GM12878 (cell line): Measurements from ENCODE around the gene ZDHHC22. TPM values are rescaled to one million over a fixed set of nuclear protein-coding genes. Genes with fewer than 3 reads are reported as not detected.

Experiments used
- ATAC-seq: fragments of 200-7000 bp; cut with Tn5 transposase; 3 replicates; pipeline ENCODE4 v1.9.1; 2020; ENCODE audit warnings: mild to moderate bottlenecking, moderate library complexity
- BruUV-seq: library from RNA; stranded (reverse); fragments of 400-500 nt; replicated peaks from 2 replicates; lab custom pipeline; 2021; lab: Mats Ljungman, UMichigan
- CTCF ChIA-PET: fragments of 300-600 bp; sonication (Branson Sonifier 250); formaldehyde crosslinking; extraction: SDS; loops from one replicate; lab custom pipeline; 2021; ENCODE audit warnings: inconsistent platforms; lab: Yijun Ruan, JAX
- POLR2A ChIA-PET: fragments of 350-600 bp; formaldehyde crosslinking; extraction: SDS; loops from one replicate; lab custom pipeline; 2021; ENCODE audit warnings: inconsistent platforms; lab: Charles Lee
- RAD21 ChIA-PET: fragments of 300-600 bp; sonication (Branson Sonifier 250); formaldehyde crosslinking; loops from one replicate; lab custom pipeline; 2023; ENCODE audit warnings: antibody characterized with exemption; ENCODE audit not compliant: unreplicated experiment; lab: Charles Lee
- SMC1A ChIA-PET: fragments of 300-600 bp; sonication (Branson Sonifier 250); formaldehyde crosslinking; loops from one replicate; lab custom pipeline; 2023; ENCODE audit not compliant: unreplicated experiment, uncharacterized antibody; lab: Charles Lee
- DNase-seq: peaks from one replicate; pipeline ENCODE4 v3.0.0-alpha.2; 2011; ENCODE audit warnings: low read depth, low spot score
- FAIRE-seq: peaks from 3 replicates; lab custom pipeline; 2011; peaks lifted over from hg19 to GRCh38; lab: Jason Lieb, UNC
- H2AFZ ChIP-seq: 2 replicates; pipeline ENCODE4 v1.6.0; 2011; ENCODE audit warnings: low read depth, low read length, control low read depth; ENCODE audit not compliant: control insufficient read depth
- H3K27ac ChIP-seq: 2 replicates; pipeline ENCODE4 v1.5.1; 2011; ENCODE audit warnings: control low read depth; ENCODE audit not compliant: control insufficient read depth, insufficient read depth
- H3K27me3 ChIP-seq, 2 experiments: replicated peaks in 1 of 2; 2 replicates each; pipeline versions ENCODE4 v1.6.0 to v1.6.1; 2011; ENCODE audit warnings: low read length in 1 of 2; ENCODE audit not compliant: control insufficient read depth in 2 of 2, insufficient read depth in 2 of 2
- H3K36me3 ChIP-seq, 2 experiments: 2 replicates each; pipeline ENCODE4 v1.5.1; 2011; ENCODE audit warnings: low read length in 1 of 2; ENCODE audit not compliant: control insufficient read depth in 2 of 2, insufficient read depth in 2 of 2
- H3K4me1 ChIP-seq: 2 replicates; pipeline ENCODE4 v1.6.1; 2011; ENCODE audit warnings: mild to moderate bottlenecking, low read length, moderate library complexity, mixed read lengths; ENCODE audit not compliant: control insufficient read depth, insufficient read depth
- H3K4me2 ChIP-seq: 2 replicates; pipeline ENCODE4 v1.6.0; 2011; ENCODE audit warnings: control low read depth; ENCODE audit not compliant: control insufficient read depth, insufficient read depth
- H3K4me3 ChIP-seq: fragments of 200-600 bp; sonication (generic); 2 replicates; pipeline ENCODE4 v1.5.1; 2016
- H3K79me2 ChIP-seq: 2 replicates; pipeline ENCODE4 v1.6.0; 2011; ENCODE audit warnings: low read length; ENCODE audit not compliant: control insufficient read depth, insufficient read depth
- H3K9ac ChIP-seq: 2 replicates; pipeline ENCODE4 v1.8.0; 2011; ENCODE audit warnings: low read length, control low read depth, mixed read lengths; ENCODE audit not compliant: control insufficient read depth, insufficient read depth
- H3K9me3 ChIP-seq: replicated peaks from 3 replicates; pipeline ENCODE4 v1.5.1; 2011; ENCODE audit warnings: mild to moderate bottlenecking, low read length; ENCODE audit not compliant: control insufficient read depth, insufficient read depth
- H4K20me1 ChIP-seq: 2 replicates; pipeline ENCODE4 v1.6.0; 2011; ENCODE audit not compliant: control insufficient read depth, insufficient read depth
- EP300 ChIP-seq, 2 experiments: fragments of 150-350 bp in 1 of 2; IDR thresholded peaks; 2 replicates each; pipeline ENCODE4 v1.6.1; 2011 to 2012; ENCODE audit warnings: low read depth in 2 of 2, low read length in 2 of 2, borderline replicate concordance in 1 of 2, improper control_type of control experiment in 1 of 2, inconsistent platforms in 1 of 2; ENCODE audit not compliant: control insufficient read depth in 1 of 2
- FOXK2 ChIP-seq: fragments of 450-650 bp; IDR thresholded peaks from 2 replicates; pipeline ENCODE4 v1.6.1; 2017; ENCODE audit warnings: mild to moderate bottlenecking, moderate library complexity
- IKZF2 ChIP-seq, 2 experiments: fragments of 450-650 bp; IDR thresholded peaks; 2 replicates each; pipeline ENCODE4 v1.6.1; 2017; ENCODE audit warnings: mild to moderate bottlenecking in 2 of 2, moderate library complexity in 2 of 2
- JUNB ChIP-seq: IDR thresholded peaks from 2 replicates; pipeline ENCODE4 v1.6.1; 2016; ENCODE audit warnings: antibody characterized with exemption, mild to moderate bottlenecking
- MEF2A ChIP-seq: IDR thresholded peaks from 2 replicates; pipeline ENCODE4 v1.6.1; 2011; ENCODE audit warnings: low read depth, mild to moderate bottlenecking, low read length, moderate library complexity; ENCODE audit not compliant: insufficient read depth
- NFIC ChIP-seq: IDR thresholded peaks from 2 replicates; pipeline ENCODE4 v1.6.1; 2012; ENCODE audit warnings: low read depth, mild to moderate bottlenecking, inconsistent platforms, low read length, moderate library complexity
- NR2C1 ChIP-seq: fragments of 450-650 bp; IDR thresholded peaks from 2 replicates; pipeline ENCODE4 v1.6.1; 2017; ENCODE audit warnings: antibody characterized with exemption, mild to moderate bottlenecking, moderate library complexity
- NR2F1 ChIP-seq: fragments of 450-650 bp; conservative IDR thresholded peaks from 2 replicates; pipeline ENCODE4 v1.6.1; 2017; ENCODE audit warnings: mild to moderate bottlenecking
- PAX8 ChIP-seq: fragments of 450-650 bp; IDR thresholded peaks from 2 replicates; pipeline ENCODE4 v1.6.1; 2017; ENCODE audit warnings: mild to moderate bottlenecking, moderate library complexity
- POLR2A ChIP-seq: IDR thresholded peaks from 2 replicates; pipeline ENCODE4 v1.6.1; 2011; ENCODE audit warnings: low read depth, mild to moderate bottlenecking, low read length
- RELA ChIP-seq: fragments of 450-650 bp; IDR thresholded peaks from 2 replicates; pipeline ENCODE4 v1.8.0; 2014; ENCODE audit warnings: borderline replicate concordance; ENCODE audit not compliant: partially characterized antibody
- SIN3A ChIP-seq: IDR thresholded peaks from 2 replicates; pipeline ENCODE4 v1.6.1; 2012; ENCODE audit warnings: low read depth, low read length, improper control_type of control experiment
- SIX5 ChIP-seq: IDR thresholded peaks from 2 replicates; pipeline ENCODE4 v1.6.1; 2011; ENCODE audit warnings: mild to moderate bottlenecking, low read depth, low read length, moderate library complexity; ENCODE audit not compliant: severe bottlenecking
- TAF1 ChIP-seq: IDR thresholded peaks from 2 replicates; pipeline ENCODE4 v1.6.1; 2011; ENCODE audit warnings: mild to moderate bottlenecking, low read depth, low read length, borderline replicate concordance
- WGBS: methylation state at CpG from one replicate; pipeline ENCODE4 v1.1.6; 2016; ENCODE audit warnings: low lambda C conversion rate; ENCODE audit not compliant: insufficient replicate concordance, insufficient coverage; ENCODE audit errors: missing lambda C conversion rate; 5-methylcytosine and 5-hydroxymethylcytosine counted together
- in situ Hi-C: fragments of 300-500 bp; cut with MboI; formaldehyde crosslinking; loops from 9 replicates; pipeline ENCODE4 v1.14.3; 2018; ENCODE audit warnings: mixed read lengths
- intact Hi-C: fragments of 100-400 bp; cut with micrococcal nuclease; formaldehyde crosslinking; loops from one replicate; pipeline ENCODE4 v1.14.2; 2022; ENCODE audit not compliant: unreplicated experiment
- polyA plus RNA-seq, 11 experiments: library from polyadenylated mRNA; depleted of rRNA in 4 of 11; unstranded in 6 of 11; stranded (reverse) in 5 of 11; fragments of >200 nt; fragmentation: Nextera tagmentation in 4 of 11; fragmentation: Illumina TruSeq in 1 of 11; extraction: Ambion mirVana in 4 of 11; extraction: Trizol in 1 of 11; gene quantifications; 1 replicate in 1 of 11; 2 replicates in 10 of 11; pipeline versions ENCODE4 v1.2.1 to v1.2.3, GENCODE V29; 2011 to 2016; ENCODE audit warnings: inconsistent platforms in 2 of 11, missing spikeins in 2 of 11, low read depth in 1 of 11
- total RNA-seq, 4 experiments: library from RNA; depleted of rRNA in 3 of 4; stranded (reverse); fragments of >200 nt in 3 of 4; fragmentation: Illumina TruSeq in 1 of 4; extraction: Trizol in 1 of 4; gene quantifications; 2 replicates each; pipeline versions ENCODE4 v1.2.1 to v1.2.3, GENCODE V29; 2013 to 2021
- TF ChIP-seq, protein P1 (sequence below): fragments of 450-650 bp; IDR thresholded peaks from 2 replicates; pipeline ENCODE4 v1.6.1; 2017; ENCODE audit warnings: mild to moderate bottlenecking, moderate library complexity
- TF ChIP-seq, protein P2 (sequence below): fragments of 450-650 bp; conservative IDR thresholded peaks from 2 replicates; pipeline ENCODE4 v1.6.1; 2017; ENCODE audit warnings: mild to moderate bottlenecking, moderate library complexity
- TF ChIP-seq, protein P3 (sequence below): IDR thresholded peaks from 2 replicates; pipeline ENCODE4 v1.6.1; 2012; ENCODE audit warnings: mild to moderate bottlenecking, low read depth, low read length

Gene ZDHHC22
- total and polyA plus RNA-seq, 10 of the 15 experiments (the other 5 are each of a cell fraction or from before 2014, with no cell fraction given), result 0.06 TPM; not detected in 9

DNA sequence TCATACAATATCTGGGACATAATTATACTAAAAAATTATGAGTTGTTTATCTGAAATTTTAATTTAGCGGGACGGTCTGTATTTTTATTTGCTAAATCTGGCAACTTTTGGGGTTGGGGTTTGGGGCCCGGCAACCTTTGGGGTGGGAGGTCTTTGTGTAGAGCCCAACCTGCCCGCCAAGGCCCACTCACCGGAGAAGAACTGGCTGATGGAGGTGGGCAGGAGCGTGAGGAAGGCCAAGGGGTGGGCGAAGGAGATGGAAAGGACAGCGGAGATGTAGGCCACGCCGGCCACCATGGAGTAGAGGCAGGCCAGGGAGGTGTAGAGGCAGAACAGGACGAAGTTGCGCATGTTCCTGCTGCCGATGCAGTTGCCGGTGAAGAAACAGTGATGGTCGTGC is 2.6 kb downstream of the ZDHHC22 start:
- H3K9me3 ChIP-seq, result no peaks in the 10 kb centered on the region
- ChIA-PET SMC1A (interaction anchor here (1.3 kb wide), 1 partner anchor 10 kb away, joined by 3 read pairs; no protein-coding TSS in a partner anchor), CTCF (no interaction called here), RAD21 (no interaction called here), POLR2A (no interaction called here)
- DNase-seq, result no peak
- no peak for ATAC-seq
- H3K36me3 ChIP-seq, result no peaks in the 10 kb centered on the region
- no peak overlapping the region for H3K27ac ChIP-seq
- H2AFZ ChIP-seq, result no peak overlapping the region
- no TSS peak for BruUV-seq
- H3K4me2 ChIP-seq, result no peak overlapping the region; the same call in 1 of the 2 replicates
- H3K4me1 ChIP-seq, result no peaks in the 10 kb centered on the region
- in situ Hi-C loops, result no loop called here
- no peaks in the 10 kb centered on the region for H4K20me1 ChIP-seq
- FAIRE-seq, result no peak
- no peak overlapping the region for H3K4me3 ChIP-seq
- no peak overlapping the region for H3K9ac ChIP-seq
- intact Hi-C loops, result no loop called here
- whole genome bisulfite sequencing, result 68% methylated on average over 15 of the region's 15 CpGs
- peaks cover 22 to 23% of the 10 kb centered on the region in 2 experiments for H3K27me3 ChIP-seq
- no peaks in the 10 kb centered on the region for H3K79me2 ChIP-seq
- TF ChIP-seq, protein P1, sequence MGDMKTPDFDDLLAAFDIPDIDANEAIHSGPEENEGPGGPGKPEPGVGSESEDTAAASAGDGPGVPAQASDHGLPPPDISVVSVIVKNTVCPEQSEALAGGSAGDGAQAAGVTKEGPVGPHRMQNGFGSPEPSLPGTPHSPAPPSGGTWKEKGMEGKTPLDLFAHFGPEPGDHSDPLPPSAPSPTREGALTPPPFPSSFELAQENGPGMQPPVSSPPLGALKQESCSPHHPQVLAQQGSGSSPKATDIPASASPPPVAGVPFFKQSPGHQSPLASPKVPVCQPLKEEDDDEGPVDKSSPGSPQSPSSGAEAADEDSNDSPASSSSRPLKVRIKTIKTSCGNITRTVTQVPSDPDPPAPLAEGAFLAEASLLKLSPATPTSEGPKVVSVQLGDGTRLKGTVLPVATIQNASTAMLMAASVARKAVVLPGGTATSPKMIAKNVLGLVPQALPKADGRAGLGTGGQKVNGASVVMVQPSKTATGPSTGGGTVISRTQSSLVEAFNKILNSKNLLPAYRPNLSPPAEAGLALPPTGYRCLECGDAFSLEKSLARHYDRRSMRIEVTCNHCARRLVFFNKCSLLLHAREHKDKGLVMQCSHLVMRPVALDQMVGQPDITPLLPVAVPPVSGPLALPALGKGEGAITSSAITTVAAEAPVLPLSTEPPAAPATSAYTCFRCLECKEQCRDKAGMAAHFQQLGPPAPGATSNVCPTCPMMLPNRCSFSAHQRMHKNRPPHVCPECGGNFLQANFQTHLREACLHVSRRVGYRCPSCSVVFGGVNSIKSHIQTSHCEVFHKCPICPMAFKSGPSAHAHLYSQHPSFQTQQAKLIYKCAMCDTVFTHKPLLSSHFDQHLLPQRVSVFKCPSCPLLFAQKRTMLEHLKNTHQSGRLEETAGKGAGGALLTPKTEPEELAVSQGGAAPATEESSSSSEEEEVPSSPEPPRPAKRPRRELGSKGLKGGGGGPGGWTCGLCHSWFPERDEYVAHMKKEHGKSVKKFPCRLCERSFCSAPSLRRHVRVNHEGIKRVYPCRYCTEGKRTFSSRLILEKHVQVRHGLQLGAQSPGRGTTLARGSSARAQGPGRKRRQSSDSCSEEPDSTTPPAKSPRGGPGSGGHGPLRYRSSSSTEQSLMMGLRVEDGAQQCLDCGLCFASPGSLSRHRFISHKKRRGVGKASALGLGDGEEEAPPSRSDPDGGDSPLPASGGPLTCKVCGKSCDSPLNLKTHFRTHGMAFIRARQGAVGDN, result no peak
- TF ChIP-seq IKZF2 (IDR thresholded peaks at IDR 0.05) (no peak), SIN3A (no peak), RELA (no peak), JUNB (no peak), TAF1 (no peak), NFIC (no peak), FOXK2 (no peak), POLR2A (no peak), MEF2A (no peak), PAX8 (no peak), NR2F1 (no peak), EP300 (IDR thresholded peaks at IDR 0.05; ENCODE audit: borderline replicate concordance in 1 of 2, control insufficient read depth in 1 of 2, low read depth in 2 of 2, low read length in 2 of 2) (no peak), SIX5 (no peak), NR2C1 (no peak)
- TF ChIP-seq, protein P2, sequence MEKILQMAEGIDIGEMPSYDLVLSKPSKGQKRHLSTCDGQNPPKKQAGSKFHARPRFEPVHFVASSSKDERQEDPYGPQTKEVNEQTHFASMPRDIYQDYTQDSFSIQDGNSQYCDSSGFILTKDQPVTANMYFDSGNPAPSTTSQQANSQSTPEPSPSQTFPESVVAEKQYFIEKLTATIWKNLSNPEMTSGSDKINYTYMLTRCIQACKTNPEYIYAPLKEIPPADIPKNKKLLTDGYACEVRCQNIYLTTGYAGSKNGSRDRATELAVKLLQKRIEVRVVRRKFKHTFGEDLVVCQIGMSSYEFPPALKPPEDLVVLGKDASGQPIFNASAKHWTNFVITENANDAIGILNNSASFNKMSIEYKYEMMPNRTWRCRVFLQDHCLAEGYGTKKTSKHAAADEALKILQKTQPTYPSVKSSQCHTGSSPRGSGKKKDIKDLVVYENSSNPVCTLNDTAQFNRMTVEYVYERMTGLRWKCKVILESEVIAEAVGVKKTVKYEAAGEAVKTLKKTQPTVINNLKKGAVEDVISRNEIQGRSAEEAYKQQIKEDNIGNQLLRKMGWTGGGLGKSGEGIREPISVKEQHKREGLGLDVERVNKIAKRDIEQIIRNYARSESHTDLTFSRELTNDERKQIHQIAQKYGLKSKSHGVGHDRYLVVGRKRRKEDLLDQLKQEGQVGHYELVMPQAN, result no peak
- TF ChIP-seq, protein P3, sequence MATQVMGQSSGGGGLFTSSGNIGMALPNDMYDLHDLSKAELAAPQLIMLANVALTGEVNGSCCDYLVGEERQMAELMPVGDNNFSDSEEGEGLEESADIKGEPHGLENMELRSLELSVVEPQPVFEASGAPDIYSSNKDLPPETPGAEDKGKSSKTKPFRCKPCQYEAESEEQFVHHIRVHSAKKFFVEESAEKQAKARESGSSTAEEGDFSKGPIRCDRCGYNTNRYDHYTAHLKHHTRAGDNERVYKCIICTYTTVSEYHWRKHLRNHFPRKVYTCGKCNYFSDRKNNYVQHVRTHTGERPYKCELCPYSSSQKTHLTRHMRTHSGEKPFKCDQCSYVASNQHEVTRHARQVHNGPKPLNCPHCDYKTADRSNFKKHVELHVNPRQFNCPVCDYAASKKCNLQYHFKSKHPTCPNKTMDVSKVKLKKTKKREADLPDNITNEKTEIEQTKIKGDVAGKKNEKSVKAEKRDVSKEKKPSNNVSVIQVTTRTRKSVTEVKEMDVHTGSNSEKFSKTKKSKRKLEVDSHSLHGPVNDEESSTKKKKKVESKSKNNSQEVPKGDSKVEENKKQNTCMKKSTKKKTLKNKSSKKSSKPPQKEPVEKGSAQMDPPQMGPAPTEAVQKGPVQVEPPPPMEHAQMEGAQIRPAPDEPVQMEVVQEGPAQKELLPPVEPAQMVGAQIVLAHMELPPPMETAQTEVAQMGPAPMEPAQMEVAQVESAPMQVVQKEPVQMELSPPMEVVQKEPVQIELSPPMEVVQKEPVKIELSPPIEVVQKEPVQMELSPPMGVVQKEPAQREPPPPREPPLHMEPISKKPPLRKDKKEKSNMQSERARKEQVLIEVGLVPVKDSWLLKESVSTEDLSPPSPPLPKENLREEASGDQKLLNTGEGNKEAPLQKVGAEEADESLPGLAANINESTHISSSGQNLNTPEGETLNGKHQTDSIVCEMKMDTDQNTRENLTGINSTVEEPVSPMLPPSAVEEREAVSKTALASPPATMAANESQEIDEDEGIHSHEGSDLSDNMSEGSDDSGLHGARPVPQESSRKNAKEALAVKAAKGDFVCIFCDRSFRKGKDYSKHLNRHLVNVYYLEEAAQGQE, result no peak
